NCI-H1930 (cell line): ENCODE data around the gene HILPDA.

Experiments used
- DNase-seq, 2 experiments: peaks; one replicate each; lab custom pipeline; 2025; lab: John Stamatoyannopoulos, UW

Gene HILPDA, protein sequence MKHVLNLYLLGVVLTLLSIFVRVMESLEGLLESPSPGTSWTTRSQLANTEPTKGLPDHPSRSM

GRCh38 chr7:128455543-128456254, at the start of gene HILPDA:
TSS of gene HILPDA (plus strand) at chr7:128455878. CDS start at chr7:128457269, 1,391 bp downstream.
- DNase-seq, result peak; percentile 92 to 95

DNA sequence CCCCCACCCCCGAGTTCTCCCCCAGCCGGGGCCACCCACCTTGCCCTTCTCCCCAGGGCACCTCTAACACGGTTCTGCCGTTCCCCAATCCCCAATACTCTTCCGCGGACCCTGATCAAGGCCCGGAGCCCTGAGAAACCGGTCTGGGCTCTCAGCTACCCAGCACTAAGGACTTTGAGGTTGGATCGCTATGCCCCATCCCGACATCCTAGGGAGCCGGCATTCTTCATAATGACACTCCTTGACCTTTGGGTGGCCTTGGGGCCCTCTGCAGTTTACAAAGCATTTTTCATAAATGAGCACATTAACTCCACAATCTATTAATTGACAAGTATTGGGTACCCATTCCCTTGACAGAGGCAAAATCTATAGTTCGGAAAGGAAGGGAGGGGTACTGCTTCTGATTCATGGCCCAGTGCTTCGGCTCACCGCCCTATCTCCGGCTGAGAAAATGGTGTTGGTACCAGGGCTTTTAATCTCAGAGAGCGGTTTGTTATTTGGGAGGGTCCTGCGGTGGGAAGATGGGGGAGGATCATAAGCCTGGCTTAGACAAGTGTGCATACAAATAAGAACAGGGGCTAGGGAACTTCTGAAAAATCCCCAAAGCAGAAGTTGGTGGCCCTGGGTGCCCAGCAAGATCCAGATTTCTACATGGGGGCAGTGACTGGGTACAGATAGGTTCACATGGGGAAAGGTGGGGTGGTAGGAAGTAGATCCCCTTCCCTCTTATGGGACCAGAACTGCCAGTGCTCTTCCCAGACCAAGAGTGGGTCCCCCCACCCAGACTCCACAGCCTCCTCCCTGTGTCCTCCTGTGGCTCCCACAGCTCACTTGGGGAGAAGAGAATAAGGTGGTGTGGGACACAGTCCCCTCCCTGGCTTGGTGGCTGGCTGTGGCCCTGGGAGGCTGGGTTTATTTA, 49.1 kb upstream of the HILPDA start:
- DNase-seq, result no peak

GRCh38 chr7:128407233-128407589, 48.5 kb upstream of the HILPDA start:
- DNase-seq, result no peak

GRCh38 chr7:128407751-128408708, 47.6 kb upstream of the HILPDA start:
- no peak for DNase-seq

- no peak for DNase-seq
These were observed 46.7 kb upstream of the HILPDA start for GRCh38 chr7:128408709-128409595.

DNA sequence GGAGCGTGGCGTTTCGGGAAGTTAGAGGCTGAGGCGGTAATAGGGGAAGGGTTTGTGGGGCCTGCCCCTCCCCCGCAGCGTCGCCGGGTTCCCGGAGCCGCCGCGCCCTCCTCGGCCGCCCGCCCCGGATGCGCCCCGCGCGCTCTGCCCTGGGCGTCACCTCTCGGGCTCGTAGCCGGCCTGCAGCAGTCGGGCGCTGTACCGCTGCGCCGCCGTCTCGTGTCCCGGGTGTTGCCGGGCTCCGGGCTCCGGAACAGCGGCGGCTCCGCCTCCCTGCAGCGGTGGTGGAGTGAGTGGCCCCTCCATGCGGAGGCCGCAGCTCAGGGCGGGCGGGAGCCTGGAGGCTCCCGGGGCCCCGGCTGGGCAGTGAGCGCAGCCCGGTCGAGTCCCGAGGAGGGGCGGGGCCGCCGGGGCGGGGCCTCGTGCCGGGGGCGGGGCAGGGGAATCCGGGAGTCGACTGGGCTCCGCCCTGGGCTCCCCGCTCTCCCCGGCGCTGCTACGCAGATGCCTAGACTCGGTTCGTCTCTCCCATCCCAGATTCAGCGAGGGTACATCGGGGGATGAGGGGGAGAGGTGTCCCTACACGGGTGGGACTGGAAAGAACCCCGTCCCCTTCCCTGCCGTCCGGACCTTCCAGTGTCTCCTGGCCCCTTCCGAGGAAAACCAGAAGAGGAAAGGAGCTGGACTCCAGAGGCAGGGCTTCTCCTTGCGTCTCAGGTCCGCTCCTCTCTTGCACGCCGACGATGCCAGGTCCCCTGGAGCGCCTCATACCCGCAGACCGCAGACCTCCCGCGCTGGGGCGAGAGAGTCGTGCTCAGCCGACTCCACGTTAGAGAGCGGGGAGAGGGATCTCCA, 45.9 kb upstream of the HILPDA start, which contains the start of gene IMPDH1:
Gene IMPDH1 (minus strand): TSS at position 387 of the 855 bp plus-strand sequence. CDS start 81 bp downstream, at position 306.
- DNase-seq, result peak; percentile 10 to 70

DNA sequence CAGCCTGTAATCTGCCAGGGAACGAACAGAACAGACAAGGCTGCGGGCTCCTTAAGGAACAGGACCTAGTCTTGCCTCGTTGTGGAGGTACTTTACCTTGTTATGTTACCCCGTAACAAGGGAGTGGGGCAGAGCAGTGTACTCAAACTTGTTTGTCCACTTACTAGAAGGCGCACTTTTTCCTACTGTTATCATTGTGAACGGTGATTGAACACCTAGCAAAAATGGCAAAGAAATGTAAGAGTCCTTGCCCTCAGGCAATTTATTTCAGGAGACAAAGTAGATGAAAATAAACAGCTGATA, 45.3 kb upstream of the HILPDA start:
- no peak for DNase-seq

GRCh38 chr7:128415217-128415785, 40.4 kb upstream of the HILPDA start:
- no peak for DNase-seq

DNA sequence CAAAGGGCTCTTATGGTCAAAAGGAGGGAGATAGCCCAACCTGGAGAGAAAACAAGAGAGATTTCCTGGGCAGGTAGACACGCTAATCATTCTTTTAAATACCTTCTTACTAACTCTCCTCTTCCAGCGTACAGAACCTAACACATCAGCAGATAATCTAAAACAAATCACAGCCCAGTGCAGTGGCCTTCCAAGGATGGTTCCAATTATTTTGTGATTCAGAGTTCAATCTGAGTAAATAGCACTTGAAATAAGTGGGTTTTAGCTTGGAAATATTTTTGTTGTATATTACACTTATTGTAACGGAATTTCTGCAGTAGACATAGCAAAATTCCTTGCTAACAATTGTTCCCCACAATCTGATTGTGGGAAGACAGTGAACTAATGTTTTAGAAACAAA, 38.6 kb upstream of the HILPDA start:
- no peak for DNase-seq

DNA sequence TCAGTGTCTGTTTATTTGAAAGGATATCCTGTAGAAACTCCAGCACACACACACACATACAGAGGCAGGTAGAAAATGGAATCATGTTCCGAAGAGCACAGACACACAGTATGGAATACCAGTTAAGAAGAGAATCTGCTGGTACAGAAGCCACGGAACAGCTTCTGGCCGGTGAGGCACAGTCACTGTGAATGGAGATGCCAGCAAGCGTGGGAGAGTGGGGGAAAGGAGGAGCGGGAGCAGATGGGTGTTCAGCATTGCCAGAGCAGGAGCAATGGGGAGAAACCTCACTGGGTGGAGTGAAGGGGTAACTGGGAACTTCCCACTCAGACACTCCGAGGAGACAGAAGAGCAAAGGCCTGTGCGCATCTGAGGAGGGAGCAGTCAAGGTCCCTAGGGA, 36.4 kb upstream of the HILPDA start:
- DNase-seq, result no peak

DNA sequence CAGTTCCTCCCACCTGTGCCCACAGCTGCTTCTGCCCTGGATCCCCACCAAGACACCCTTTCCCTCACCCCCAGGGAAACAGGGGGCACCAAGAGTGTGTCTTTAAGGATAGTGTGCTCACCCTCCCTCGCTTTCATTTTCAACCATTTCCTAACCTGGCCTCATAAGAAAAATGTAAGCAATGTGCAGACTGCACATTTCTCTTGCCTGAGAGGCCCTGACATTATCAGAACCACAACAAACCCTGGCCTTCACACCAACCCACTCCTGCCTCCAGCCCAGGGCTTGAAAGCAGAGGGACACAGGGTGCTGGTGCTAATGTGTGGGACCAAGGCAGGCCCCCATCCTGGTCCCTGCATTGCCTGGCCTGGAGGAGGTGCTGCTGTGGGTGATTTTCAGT, 34.9 kb upstream of the HILPDA start:
- DNase-seq, result no peak

DNA sequence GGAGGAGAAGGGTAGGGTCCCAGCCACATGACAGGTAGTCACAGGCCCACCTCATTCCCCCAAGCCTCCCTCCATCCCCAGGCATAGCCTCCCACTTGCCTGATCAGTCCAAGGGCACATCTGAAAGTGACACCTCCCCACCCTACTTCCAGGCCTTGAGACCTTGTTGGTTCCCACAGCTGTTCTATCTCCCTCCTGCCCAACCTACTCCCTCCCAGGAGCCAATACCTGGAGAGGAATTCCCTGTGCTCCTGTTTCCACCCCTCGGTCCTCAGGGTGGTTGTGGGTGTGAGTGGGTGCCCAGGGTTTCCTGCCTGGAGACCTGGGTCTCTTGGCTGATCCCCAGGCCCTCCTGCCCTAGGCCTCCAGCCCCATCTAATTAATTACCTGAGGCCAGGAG, 34.3 kb upstream of the HILPDA start:
- no peak for DNase-seq

GRCh38 chr7:128422037-128422436, 33.6 kb upstream of the HILPDA start:
- no peak for DNase-seq

DNA sequence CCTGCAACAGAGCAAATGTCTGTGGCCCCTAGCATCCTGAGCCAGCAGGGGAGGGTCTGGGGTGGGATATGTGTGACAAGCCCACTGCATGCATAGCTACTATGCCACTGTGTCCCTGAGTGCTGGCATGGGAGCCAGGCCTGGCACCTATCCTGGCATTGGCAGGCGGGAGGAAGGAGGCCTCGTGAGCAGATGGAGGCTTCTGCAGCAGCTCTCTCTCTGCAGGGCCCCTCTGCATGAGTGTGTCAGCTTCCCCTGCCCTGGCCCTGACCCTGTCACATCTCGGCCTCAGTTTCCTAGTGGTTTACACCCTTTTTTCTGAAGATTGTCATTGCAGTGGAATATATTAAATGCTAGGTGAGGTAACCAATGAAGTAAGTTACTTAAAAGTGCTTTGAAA, 32.8 kb upstream of the HILPDA start:
- no peak for DNase-seq

DNA sequence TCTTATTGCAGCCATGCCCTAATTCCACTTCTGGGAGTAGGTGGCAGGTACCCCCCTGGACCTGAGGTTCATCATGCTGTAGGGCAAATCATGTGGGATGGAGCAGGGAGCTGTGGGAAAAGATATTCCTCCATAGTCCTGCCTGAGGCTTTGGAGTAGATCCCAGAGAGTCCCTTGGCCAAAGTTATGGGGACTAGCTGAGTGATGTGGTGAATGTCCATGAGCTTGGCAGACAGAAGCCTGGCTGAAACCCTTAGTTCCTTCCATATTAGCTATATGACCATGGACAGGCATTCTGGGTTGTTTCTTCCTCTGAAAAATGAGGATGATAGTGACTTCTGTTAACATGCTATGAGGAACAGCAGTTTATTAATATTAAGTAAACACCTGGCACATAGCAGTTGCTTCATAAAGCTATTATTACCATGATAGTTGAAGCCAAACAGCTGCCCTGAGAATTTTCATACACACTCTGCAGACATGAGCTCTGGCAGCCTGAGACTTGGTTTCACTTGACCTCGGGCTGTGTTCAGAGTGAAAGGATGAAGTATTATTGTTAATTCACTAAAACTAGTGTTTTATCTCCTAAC, 30.9 kb upstream of the HILPDA start:
- DNase-seq, result no peak

- DNase-seq, result peak; percentile 23 to 64
These were observed 29.8 kb upstream of the HILPDA start for GRCh38 chr7:128425850-128426249.

- peak; percentile 24 to 68 for DNase-seq
These were observed 28.3 kb upstream of the HILPDA start for GRCh38 chr7:128427289-128427891.

GRCh38 chr7:128430207-128430606, 25.5 kb upstream of the HILPDA start:
- DNase-seq, result no peak

DNA sequence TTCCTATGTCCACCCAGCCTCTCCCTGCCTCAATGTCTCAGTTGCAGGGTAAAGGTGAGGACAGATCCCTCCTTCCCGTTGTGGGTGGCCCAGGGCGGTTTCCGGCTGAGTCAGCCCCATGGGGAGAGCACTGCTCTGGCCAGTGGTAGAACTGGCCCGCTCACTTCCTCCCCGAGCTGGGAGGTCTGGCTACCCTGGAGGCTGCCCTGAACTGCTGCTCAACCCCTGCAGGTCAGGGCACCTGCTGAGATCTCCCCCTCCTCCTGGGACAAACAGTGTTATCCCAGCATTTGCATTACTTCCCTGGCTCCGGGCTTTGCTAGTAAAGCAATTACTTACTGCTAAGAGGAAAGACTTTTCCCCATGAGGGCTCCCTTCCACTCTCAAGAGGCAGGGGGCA, 24.5 kb upstream of the HILPDA start:
- no peak for DNase-seq
